ENCODE results near the gene TLR3. TPM values are rescaled to one million over a fixed set of nuclear protein-coding genes. Genes with fewer than 3 reads are reported as not detected.
"Not testable (repeated sequence)": the region's sequence is repeated elsewhere in the genome, so short reads cannot be mapped to it uniquely, and the experiment has no call there.

Gene TLR3
- total RNA-seq, 1 donor from 2014 or later = not detected

DNA sequence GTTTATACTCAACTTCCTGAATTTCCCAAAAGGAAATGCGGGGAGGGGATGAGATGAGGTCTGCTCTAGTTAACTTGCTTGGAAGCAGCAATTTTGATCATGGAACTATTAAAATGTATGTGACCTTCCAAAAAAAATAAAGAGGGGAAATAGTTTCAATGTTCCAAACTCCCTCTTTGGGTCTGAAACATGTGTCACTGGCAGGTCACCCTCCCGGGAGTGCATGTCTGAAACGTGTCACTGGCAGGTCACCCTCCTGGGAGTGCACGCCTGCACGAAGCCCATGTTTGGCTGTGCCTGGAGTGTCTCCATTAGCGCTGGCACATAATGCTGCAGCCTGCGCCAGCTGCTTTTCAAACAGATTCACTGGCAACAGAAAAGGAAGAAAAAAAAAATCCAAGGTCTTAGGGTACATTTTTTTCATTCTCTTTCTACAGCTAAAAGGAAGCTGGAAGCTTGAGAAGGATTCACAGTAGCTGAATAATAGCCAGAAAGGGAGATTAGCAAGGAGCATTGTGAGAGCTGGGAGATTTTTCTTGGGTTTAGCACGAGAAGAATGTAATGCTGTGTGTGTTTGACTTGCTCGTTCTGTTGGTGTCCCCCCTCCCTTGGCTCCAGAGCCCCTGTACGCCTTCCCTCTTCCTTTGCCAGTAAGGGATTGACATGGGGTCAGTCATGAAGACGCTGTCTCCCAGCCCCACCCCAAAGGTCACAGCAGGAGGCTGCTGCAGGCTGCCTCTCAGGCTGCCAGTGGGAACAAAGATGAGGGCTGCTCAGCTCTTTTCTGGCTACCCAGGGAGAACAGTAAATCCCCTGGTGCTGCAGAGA, 39.2 kb upstream of the TLR3 start:
- peaks cover under 1% of the 10 kb centered on the region for H3K9me3 Mint-ChIP-seq (ENCODE audit: unreplicated experiment)
- peaks cover 2% of the 10 kb centered on the region for H3K36me3 Mint-ChIP-seq (ENCODE audit: low read depth, unreplicated experiment)
- TF ChIP-seq, protein P1, sequence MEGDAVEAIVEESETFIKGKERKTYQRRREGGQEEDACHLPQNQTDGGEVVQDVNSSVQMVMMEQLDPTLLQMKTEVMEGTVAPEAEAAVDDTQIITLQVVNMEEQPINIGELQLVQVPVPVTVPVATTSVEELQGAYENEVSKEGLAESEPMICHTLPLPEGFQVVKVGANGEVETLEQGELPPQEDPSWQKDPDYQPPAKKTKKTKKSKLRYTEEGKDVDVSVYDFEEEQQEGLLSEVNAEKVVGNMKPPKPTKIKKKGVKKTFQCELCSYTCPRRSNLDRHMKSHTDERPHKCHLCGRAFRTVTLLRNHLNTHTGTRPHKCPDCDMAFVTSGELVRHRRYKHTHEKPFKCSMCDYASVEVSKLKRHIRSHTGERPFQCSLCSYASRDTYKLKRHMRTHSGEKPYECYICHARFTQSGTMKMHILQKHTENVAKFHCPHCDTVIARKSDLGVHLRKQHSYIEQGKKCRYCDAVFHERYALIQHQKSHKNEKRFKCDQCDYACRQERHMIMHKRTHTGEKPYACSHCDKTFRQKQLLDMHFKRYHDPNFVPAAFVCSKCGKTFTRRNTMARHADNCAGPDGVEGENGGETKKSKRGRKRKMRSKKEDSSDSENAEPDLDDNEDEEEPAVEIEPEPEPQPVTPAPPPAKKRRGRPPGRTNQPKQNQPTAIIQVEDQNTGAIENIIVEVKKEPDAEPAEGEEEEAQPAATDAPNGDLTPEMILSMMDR (IDR thresholded peaks at IDR 0.05; ENCODE audit: unreplicated experiment) = no peak
- peaks cover 8% of the 10 kb centered on the region for H3K4me1 Mint-ChIP-seq (ENCODE audit: unreplicated experiment)
- H3K4me3 Mint-ChIP-seq (ENCODE audit: unreplicated experiment) = peak overlapping the region; percentile 49
- no peak overlapping the region for H3K27ac Mint-ChIP-seq (ENCODE audit: unreplicated experiment)
- H3K27me3 Mint-ChIP-seq (ENCODE audit: unreplicated experiment) = peaks cover 6% of the 10 kb centered on the region
- no peak for DNase-seq (ENCODE audit: low spot score)

DNA sequence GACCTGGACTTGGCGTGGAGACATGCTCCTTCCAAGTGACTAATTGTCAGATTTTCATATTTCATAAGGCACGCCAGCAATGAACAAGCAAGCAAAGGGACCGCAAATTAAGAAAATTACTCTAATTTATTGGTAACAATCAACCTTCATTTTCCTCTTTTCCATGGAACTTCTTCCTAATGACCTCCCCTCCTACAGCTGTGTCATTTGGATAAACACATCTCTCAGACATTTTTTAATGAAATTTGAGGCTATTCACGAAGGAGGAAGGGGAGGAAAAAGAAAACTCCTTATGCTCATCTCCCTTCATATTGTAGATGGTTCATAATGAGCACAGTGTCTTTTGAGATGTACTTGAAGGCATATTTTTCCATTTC, 38.6 kb upstream of the TLR3 start:
- Mint-ChIP-seq H3K36me3 (ENCODE audit: low read depth, unreplicated experiment) (peaks cover 7% of the 10 kb centered on the region), H3K4me3 (ENCODE audit: unreplicated experiment) (no peak overlapping the region), H3K9me3 (ENCODE audit: unreplicated experiment) (peaks cover 4% of the 10 kb centered on the region), H3K27ac (ENCODE audit: unreplicated experiment) (no peak overlapping the region), H3K4me1 (ENCODE audit: unreplicated experiment) (peaks cover 8% of the 10 kb centered on the region), H3K27me3 (ENCODE audit: unreplicated experiment) (peaks cover 6% of the 10 kb centered on the region)
- DNase-seq (ENCODE audit: low spot score) = no peak
- TF ChIP-seq, protein P1 (IDR thresholded peaks at IDR 0.05; ENCODE audit: unreplicated experiment) = no peak

DNA sequence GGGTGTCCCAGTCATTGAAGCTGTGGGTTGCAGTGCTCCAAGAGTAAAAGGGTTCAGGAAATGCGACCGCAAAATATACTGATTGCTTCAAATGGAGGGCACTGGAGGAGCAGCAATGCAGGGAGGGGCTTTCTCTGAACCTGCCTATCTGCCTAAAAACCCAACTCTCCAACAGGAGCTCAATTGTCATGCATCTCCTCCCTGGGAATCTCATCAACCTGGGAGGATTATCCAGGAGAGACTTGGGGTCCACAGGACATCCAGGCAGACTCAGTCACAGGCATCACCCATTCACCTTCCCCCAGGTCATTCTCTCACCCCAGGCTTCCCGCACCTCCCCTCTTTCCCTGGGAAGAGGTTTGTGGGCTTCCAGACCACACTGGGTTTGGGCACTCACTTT, 38.2 kb upstream of the TLR3 start:
- Mint-ChIP-seq H3K27me3 (ENCODE audit: unreplicated experiment) (peaks cover 5% of the 10 kb centered on the region), H3K4me1 (ENCODE audit: unreplicated experiment) (peaks cover 8% of the 10 kb centered on the region), H3K4me3 (ENCODE audit: unreplicated experiment) (no peak overlapping the region), H3K36me3 (ENCODE audit: low read depth, unreplicated experiment) (peaks cover 7% of the 10 kb centered on the region), H3K9me3 (ENCODE audit: unreplicated experiment) (peaks cover 4% of the 10 kb centered on the region), H3K27ac (ENCODE audit: unreplicated experiment) (no peak overlapping the region)
- TF ChIP-seq, protein P1 (IDR thresholded peaks at IDR 0.05; ENCODE audit: unreplicated experiment) = no peak
- no peak for DNase-seq (ENCODE audit: low spot score)

DNA sequence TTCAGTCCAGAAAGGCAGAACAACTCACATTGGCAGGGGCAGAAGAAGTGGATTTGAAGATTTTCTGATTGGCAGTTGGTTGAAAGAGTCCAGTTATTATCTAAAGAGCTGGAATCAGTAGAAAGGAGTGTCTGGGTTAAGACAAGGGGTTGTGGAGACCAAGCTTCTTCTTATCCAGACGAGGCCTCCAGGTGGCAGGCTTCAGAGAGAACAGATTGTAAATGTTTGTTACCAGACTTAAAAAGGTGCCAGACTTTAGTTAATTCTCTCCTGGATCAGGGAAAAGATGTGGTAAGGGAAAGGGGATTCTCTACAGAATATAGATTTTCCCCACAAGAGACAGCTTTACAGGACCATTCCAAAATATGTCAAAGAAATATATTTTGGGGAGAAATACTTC, 36.7 kb upstream of the TLR3 start:
- H3K9me3 Mint-ChIP-seq (ENCODE audit: unreplicated experiment) = peaks cover 4% of the 10 kb centered on the region
- no peak for DNase-seq (ENCODE audit: low spot score)
- no peak overlapping the region for H3K4me3 Mint-ChIP-seq (ENCODE audit: unreplicated experiment)
- TF ChIP-seq, protein P1 (IDR thresholded peaks at IDR 0.05; ENCODE audit: unreplicated experiment) = no peak
- H3K36me3 Mint-ChIP-seq (ENCODE audit: low read depth, unreplicated experiment) = peaks cover 15% of the 10 kb centered on the region
- H3K27me3 Mint-ChIP-seq (ENCODE audit: unreplicated experiment) = peaks cover 4% of the 10 kb centered on the region
- peaks cover 8% of the 10 kb centered on the region for H3K4me1 Mint-ChIP-seq (ENCODE audit: unreplicated experiment)
- H3K27ac Mint-ChIP-seq (ENCODE audit: unreplicated experiment) = no peak overlapping the region

DNA sequence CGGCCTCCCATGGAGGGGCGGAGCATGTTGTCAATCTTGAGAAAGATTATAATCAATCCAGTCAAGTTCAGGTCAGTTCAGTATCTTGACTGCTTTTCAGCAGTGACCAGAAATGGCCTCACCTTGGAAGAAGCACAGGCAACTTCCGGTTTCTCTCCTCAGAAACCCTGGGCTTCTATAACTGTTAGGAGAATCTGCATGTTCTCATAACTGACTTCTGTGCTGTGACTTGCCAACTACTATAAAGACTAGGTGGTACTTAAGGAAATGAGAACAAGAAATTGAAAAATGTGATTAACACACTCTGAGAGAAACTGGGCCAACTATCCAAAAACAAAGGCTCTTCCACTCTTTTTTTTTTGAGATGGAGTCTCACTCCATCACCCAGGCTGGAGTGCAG, 35.9 kb upstream of the TLR3 start:
- no peak overlapping the region for H3K27ac Mint-ChIP-seq (ENCODE audit: unreplicated experiment)
- peaks cover 15% of the 10 kb centered on the region for H3K36me3 Mint-ChIP-seq (ENCODE audit: low read depth, unreplicated experiment)
- H3K4me3 Mint-ChIP-seq (ENCODE audit: unreplicated experiment) = no peak overlapping the region
- peaks cover 7% of the 10 kb centered on the region for H3K9me3 Mint-ChIP-seq (ENCODE audit: unreplicated experiment)
- peaks cover 8% of the 10 kb centered on the region for H3K4me1 Mint-ChIP-seq (ENCODE audit: unreplicated experiment)
- no peak for DNase-seq (ENCODE audit: low spot score)
- TF ChIP-seq, protein P1 (IDR thresholded peaks at IDR 0.05; ENCODE audit: unreplicated experiment) = no peak
- H3K27me3 Mint-ChIP-seq (ENCODE audit: unreplicated experiment) = peaks cover 4% of the 10 kb centered on the region

DNA sequence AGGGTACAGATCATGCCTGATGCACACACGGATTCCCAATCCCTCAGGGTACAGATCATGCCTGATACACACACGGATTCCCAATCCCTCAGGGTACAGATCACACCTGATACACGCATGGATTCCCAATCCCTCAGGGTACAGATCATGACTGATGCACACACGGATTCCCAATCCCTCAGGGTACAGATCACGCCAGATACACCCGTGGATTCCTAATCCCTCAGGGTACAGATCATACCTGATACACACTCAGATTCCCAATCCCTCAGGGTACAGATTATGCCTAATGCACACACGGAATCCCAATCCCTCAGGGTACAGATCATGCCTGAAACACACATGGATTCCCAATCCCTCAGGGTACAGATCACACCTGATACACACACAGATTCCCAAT, 34.3 kb upstream of the TLR3 start:
- not testable (repeated sequence) for H3K27me3 Mint-ChIP-seq (ENCODE audit: unreplicated experiment); H3K4me1 Mint-ChIP-seq (ENCODE audit: unreplicated experiment); H3K27ac Mint-ChIP-seq (ENCODE audit: unreplicated experiment); DNase-seq (ENCODE audit: low spot score); H3K9me3 Mint-ChIP-seq (ENCODE audit: unreplicated experiment); H3K4me3 Mint-ChIP-seq (ENCODE audit: unreplicated experiment)
- H3K36me3 Mint-ChIP-seq (ENCODE audit: low read depth, unreplicated experiment) = peaks cover 15% of the 10 kb centered on the region

Measured in endothelial cell (in vitro differentiated cells).